Lung (tissue), 12 donors: ENCODE measurements around the gene LIN54. TPM values are rescaled to one million over a fixed set of nuclear protein-coding genes. Genes with fewer than 3 reads are reported as not detected.

Experiments
- ATAC-seq: fragments of 200-7000 bp; cut with Tn5 transposase; one replicate; pipeline ENCODE4 v1.9.1; 2020; ENCODE audit warnings: moderate number of reproducible peaks; ENCODE audit not compliant: insufficient read depth, low FRiP score
- DNase-seq, 3 donors: peaks; one replicate each; pipeline ENCODE4 v3.0.0-alpha.2; 2013 to 2017
- H3K27ac ChIP-seq, 2 donors: one replicate each; pipeline ENCODE4 v1.5.1; 2013; ENCODE audit warnings: mild to moderate bottlenecking in 2 of 2, moderate library complexity in 2 of 2, control low read depth in 1 of 2, inconsistent platforms in 1 of 2, low read depth in 1 of 2, low read length in 1 of 2
- H3K27me3 ChIP-seq, 3 donors: one replicate each; pipeline ENCODE4 v1.5.1; 2013; ENCODE audit warnings: low read length in 2 of 3; ENCODE audit not compliant: control insufficient read depth in 3 of 3, insufficient read depth in 3 of 3
- H3K36me3 ChIP-seq, 4 donors: one replicate each; pipeline ENCODE4 v1.5.1; 2013; ENCODE audit warnings: low read length in 4 of 4, mild to moderate bottlenecking in 1 of 4, moderate library complexity in 1 of 4; ENCODE audit not compliant: control insufficient read depth in 4 of 4, insufficient read depth in 4 of 4
- H3K4me1 ChIP-seq, 5 donors: one replicate each; pipeline ENCODE4 v1.5.1; 2013; ENCODE audit warnings: low read length in 5 of 5, mild to moderate bottlenecking in 2 of 5, moderate library complexity in 1 of 5; ENCODE audit not compliant: control insufficient read depth in 5 of 5, insufficient read depth in 5 of 5
- H3K4me3 ChIP-seq: one replicate; pipeline ENCODE4 v1.5.1; 2013; ENCODE audit warnings: mild to moderate bottlenecking, control low read depth, moderate library complexity
- H3K9ac ChIP-seq, 2 donors: one replicate each; pipeline ENCODE4 v1.5.1; 2013; ENCODE audit warnings: low read length in 2 of 2, control low read depth in 1 of 2; ENCODE audit not compliant: insufficient read depth in 1 of 2
- H3K9me3 ChIP-seq, 4 donors: one replicate each; pipeline ENCODE4 v1.5.1; 2013; ENCODE audit warnings: low read length in 3 of 4, mild to moderate bottlenecking in 1 of 4, moderate library complexity in 1 of 4; ENCODE audit not compliant: control insufficient read depth in 4 of 4, insufficient read depth in 3 of 4
- WGBS, 2 donors: extraction: QIAGEN DNeasy Blood & Tissue Kit; methylation state at CpG; one replicate each; pipeline ENCODE4 v1.1.7; 2013; 5-methylcytosine and 5-hydroxymethylcytosine counted together
- polyA plus RNA-seq, 2 donors: library from polyadenylated mRNA; stranded (reverse); fragments of 200-250 nt; gene quantifications; one replicate each; pipeline ENCODE4 v1.2.1, GENCODE V29; 2013
- total RNA-seq, 2 donors: library from RNA; depleted of rRNA in 1 of 2; stranded (reverse); fragments of >200 nt in 1 of 2; gene quantifications; one replicate each; pipeline ENCODE4 v1.2.1, GENCODE V29; 2014 to 2021
- TF ChIP-seq, protein P1 (sequence below): IDR thresholded peaks from 2 replicates; pipeline ENCODE4 v1.5.1; 2012; ENCODE audit warnings: mild to moderate bottlenecking; ENCODE audit errors: control extremely low read depth, extremely low read depth
- donor health status: control.
- donor health status: control.
- donor health status: Bipolar disorder and iron deficiency.
- donor health status: healthy.
- donor health status: DM: yes; HTN: yes; CAD: no.

The LIN54 gene
- total and polyA plus RNA-seq, 4 donors = 2.7 to 14.1 (median 7.3) TPM

DNA sequence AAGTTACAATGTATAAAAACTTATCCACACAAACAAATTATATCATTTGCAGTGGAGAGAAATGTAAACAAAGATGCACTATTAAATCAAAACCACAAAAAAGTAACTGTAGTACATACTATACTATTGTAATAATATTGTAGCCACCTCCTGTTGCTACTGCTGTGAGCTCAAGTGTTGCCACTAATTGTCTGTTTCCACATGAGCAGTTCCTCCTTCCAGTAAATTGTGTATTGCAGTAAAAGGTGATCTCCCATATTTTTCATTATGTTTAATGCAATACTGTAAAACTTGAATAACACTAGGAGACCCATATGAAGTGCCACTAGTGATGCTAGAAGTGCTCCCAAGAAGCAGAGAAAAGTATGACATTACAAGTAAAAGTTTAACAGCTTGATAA is 11.7 kb downstream of the LIN54 start:
- ATAC-seq = no peak
- H3K36me3 ChIP-seq = no peaks in the 10 kb centered on the region
- H3K4me1 ChIP-seq = no peaks in the 10 kb centered on the region
- TF ChIP-seq, protein P1, sequence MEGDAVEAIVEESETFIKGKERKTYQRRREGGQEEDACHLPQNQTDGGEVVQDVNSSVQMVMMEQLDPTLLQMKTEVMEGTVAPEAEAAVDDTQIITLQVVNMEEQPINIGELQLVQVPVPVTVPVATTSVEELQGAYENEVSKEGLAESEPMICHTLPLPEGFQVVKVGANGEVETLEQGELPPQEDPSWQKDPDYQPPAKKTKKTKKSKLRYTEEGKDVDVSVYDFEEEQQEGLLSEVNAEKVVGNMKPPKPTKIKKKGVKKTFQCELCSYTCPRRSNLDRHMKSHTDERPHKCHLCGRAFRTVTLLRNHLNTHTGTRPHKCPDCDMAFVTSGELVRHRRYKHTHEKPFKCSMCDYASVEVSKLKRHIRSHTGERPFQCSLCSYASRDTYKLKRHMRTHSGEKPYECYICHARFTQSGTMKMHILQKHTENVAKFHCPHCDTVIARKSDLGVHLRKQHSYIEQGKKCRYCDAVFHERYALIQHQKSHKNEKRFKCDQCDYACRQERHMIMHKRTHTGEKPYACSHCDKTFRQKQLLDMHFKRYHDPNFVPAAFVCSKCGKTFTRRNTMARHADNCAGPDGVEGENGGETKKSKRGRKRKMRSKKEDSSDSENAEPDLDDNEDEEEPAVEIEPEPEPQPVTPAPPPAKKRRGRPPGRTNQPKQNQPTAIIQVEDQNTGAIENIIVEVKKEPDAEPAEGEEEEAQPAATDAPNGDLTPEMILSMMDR = no peak
- H3K4me3 ChIP-seq = no peak overlapping the region
- H3K9me3 ChIP-seq = no peaks in the 10 kb centered on the region
- no peak overlapping the region for H3K9ac ChIP-seq
- peak in 1 of 3 donors; percentile 38 for DNase-seq
- H3K27me3 ChIP-seq = no peaks in the 10 kb centered on the region
- H3K27ac ChIP-seq = no peak overlapping the region

DNA sequence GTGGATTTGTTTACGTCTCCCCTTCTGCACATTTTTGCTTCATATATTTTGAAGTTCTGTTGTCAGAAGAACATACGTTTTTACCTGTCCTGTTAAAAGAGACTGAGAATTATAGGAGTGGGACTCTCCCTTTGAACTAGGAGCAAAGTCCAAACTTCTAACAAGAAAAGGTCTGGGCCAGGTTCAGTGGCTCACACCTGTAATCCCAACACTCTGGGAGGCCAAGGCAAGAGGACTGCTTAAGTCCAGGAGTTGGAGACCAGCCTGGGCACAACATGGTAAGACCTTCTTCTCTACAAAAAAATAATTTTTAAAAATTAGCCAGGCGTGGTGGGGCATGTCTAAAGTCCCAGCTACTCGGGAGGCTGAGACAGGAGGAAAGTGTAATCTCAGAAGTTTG is 15.8 kb downstream of the LIN54 start:
- ATAC-seq = no peak
- TF ChIP-seq, protein P1 = no peak

DNA sequence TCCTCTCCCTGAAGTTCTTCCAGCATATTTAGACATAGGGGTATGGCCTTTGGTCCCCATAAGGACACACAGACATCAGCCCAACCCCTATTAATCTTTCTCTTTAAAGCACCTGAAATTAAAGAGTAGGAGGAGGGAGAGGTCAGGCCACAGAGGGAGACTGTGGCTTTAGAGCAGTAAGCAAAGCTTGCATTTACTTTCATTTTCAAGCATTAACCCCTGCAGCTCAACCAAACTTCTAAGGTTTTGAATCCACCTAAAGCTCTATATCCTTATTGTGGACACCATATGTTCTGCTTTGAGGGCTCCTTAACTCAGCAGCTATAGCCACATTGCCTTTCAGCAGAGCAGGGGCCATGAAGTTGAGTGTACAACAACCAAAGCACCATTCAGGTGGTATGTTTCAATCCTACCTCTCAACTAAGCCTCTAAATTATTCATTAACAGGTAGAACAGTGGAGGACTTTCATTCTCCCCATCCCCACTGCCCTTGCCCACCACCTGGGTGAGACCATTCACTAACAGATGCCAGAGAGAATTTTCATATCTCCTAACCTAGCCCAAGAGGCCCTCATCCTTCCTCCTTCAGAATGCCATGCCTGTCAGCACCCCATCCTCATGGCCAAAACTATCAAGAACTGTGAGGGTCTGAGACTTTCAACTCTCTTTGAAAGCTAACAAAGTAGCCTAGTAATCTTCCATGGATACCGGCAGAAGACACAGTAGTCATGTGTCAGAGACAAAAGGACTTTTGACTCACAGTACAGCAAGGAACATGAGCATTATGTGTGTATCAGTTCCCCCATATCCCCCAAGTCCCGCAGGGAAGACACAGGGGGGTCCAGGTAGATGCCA is 20.8 kb downstream of the LIN54 start:
- Histone ChIP-seq H3K4me3 (no peak overlapping the region), H3K4me1 (peaks cover 0 to 1% (median 0%) of the 10 kb centered on the region in 5 donors), H3K27me3 (no peaks in the 10 kb centered on the region), H3K9ac (no peak overlapping the region), H3K9me3 (no peaks in the 10 kb centered on the region), H3K27ac (no peak overlapping the region), H3K36me3 (no peaks in the 10 kb centered on the region)
- TF ChIP-seq, protein P1 = no peak
- DNase-seq (peak in 1 of 3 donors; percentile 32), ATAC-seq (no peak)
- WGBS, 2 donors = 94 to 98% methylated on average over 2 of the region's 2 CpGs

More for the DNA sequence above, 15.8 kb downstream of the LIN54 start:
- H3K4me3 ChIP-seq = no peak overlapping the region
- H3K4me1 ChIP-seq = no peaks in the 10 kb centered on the region
- 72 to 73% methylated on average over 4 of the region's 4 CpGs for WGBS, 2 donors
- no peaks in the 10 kb centered on the region for H3K36me3 ChIP-seq
- H3K27ac ChIP-seq = no peak overlapping the region
- no peaks in the 10 kb centered on the region for H3K27me3 ChIP-seq
- no peaks in the 10 kb centered on the region for H3K9me3 ChIP-seq
- H3K9ac ChIP-seq = no peak overlapping the region
- no peak for DNase-seq
